GM12875 (cell line): ENCODE measurements around the gene ARHGAP25.

Experiments
- H3K4me3 ChIP-seq: one replicate; pipeline ENCODE4 v1.5.1; 2011; ENCODE audit warnings: low read depth, low read length, control low read depth
- TF ChIP-seq, protein P1 (sequence below): IDR thresholded peaks from 2 replicates; pipeline ENCODE4 v1.5.1; 2011; ENCODE audit warnings: low read depth, mild to moderate bottlenecking, control low read depth, inconsistent platforms, low read length, moderate library complexity, borderline replicate concordance; ENCODE audit not compliant: insufficient read depth

Gene ARHGAP25

DNA sequence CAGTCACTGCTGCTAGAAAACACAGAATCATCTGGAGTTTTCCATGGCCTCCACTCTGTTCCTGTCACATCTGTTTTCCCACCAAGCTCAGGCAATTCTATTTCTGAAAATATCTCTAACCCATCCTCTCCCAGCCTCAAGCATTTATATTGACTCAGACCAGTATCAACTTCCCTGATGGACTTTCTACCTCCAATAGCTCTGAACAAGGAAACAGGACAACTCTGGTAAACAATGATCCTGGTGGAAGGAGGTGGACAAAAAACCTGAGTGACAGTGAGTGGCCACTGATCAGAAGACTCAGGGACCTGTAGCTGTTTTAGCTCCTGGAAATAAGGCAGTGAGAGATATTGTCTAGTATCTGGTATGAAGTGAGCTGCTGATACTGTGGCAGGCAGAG lies 113.1 kb downstream of the ARHGAP25 start:
- TF ChIP-seq, protein P1, sequence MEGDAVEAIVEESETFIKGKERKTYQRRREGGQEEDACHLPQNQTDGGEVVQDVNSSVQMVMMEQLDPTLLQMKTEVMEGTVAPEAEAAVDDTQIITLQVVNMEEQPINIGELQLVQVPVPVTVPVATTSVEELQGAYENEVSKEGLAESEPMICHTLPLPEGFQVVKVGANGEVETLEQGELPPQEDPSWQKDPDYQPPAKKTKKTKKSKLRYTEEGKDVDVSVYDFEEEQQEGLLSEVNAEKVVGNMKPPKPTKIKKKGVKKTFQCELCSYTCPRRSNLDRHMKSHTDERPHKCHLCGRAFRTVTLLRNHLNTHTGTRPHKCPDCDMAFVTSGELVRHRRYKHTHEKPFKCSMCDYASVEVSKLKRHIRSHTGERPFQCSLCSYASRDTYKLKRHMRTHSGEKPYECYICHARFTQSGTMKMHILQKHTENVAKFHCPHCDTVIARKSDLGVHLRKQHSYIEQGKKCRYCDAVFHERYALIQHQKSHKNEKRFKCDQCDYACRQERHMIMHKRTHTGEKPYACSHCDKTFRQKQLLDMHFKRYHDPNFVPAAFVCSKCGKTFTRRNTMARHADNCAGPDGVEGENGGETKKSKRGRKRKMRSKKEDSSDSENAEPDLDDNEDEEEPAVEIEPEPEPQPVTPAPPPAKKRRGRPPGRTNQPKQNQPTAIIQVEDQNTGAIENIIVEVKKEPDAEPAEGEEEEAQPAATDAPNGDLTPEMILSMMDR, result no peak
- H3K4me3 ChIP-seq, result no peak overlapping the region

GRCh38 chr2:68849579-68850030 lies 115.0 kb downstream of the ARHGAP25 start:
- TF ChIP-seq, protein P1, result no peak
- no peak overlapping the region for H3K4me3 ChIP-seq

GRCh38 chr2:68850524-68850923 lies 115.9 kb downstream of the ARHGAP25 start:
- TF ChIP-seq, protein P1, result no peak
- no peak overlapping the region for H3K4me3 ChIP-seq

DNA sequence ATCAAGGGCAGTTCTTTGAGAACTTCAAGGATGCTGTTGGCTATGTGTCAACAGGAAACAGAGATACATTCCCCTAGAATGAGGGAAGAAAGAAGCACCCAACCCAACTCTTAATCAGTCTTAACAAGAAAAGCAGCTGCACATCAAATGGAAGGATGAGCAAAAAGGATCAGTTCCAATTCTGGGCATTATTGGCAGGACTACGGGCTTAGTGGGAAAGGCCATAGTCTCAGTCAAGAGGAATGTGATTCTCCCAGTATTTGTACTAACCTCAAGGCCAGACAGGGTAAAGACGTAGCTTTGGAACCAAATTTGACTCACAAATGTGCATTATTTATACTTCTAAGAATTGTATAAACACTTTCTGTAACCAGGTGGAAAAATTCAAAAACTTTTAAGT lies 118.4 kb downstream of the ARHGAP25 start:
- TF ChIP-seq, protein P1, result no peak
- no peak overlapping the region for H3K4me3 ChIP-seq

DNA sequence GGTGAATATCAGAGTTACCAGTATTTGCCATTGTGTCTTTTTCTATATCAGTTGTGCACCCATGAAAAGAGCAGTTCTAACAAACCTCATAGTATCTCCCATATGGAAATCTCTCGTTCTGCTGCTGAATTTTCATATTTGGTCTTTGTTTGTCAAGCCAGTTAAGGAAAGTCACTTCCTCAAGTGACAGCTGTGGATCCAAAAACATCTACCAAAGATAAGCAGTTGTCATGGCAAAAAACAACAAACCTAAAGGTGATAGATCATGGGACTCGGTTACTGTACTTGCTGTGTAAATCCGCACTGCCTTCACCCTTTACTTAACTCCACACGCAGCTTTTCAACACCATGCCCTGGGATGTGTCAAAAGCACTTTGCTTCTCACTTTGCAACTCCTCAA lies 119.3 kb downstream of the ARHGAP25 start:
- no peak overlapping the region for H3K4me3 ChIP-seq
- TF ChIP-seq, protein P1, result no peak

GRCh38 chr2:68854476-68854875 lies 119.9 kb downstream of the ARHGAP25 start:
- no peak overlapping the region for H3K4me3 ChIP-seq
- TF ChIP-seq, protein P1, result no peak

DNA sequence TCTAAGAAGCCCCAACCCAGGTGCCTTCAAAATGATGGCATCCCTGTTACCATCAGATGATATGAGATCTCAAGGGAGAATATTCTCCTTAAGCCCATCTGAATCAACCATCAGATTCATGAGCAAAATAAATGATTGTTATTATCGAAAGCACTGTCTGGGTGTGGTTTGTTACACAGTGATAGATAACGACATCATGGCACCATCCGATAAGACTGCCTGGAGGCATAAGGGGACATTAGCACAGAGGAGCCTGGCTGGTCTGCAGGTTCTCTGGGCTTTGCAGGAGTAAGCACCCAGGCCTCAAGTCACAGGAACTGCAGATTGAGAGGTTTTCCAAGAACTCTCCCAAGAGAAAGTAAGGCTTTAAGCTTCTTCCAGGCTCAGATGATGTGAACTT lies 120.9 kb downstream of the ARHGAP25 start:
- H3K4me3 ChIP-seq, result no peak overlapping the region
- TF ChIP-seq, protein P1, result no peak
